Tibial nerve (tissue), 4 donors: ENCODE results near the gene B4GALT2.

Experiments
- EP300 ChIP-seq, 2 donors: sonication (generic); formaldehyde crosslinking; IDR thresholded peaks; one replicate each; pipeline ENCODE4 v1.6.1; 2017; ENCODE audit warnings: antibody characterized with exemption in 2 of 2, mild to moderate bottlenecking in 1 of 2
- TF ChIP-seq, protein P1 (sequence below), 5 experiments: fragments of 200-600 bp in 3 of 5; fragments of 450-650 bp in 2 of 5; sonication (generic) in 3 of 5; IDR thresholded peaks; one replicate each; pipeline ENCODE4 v1.5.1; 2016 to 2019; ENCODE audit warnings: antibody characterized with exemption in 5 of 5, mild to moderate bottlenecking in 3 of 5, moderate library complexity in 2 of 5

DNA sequence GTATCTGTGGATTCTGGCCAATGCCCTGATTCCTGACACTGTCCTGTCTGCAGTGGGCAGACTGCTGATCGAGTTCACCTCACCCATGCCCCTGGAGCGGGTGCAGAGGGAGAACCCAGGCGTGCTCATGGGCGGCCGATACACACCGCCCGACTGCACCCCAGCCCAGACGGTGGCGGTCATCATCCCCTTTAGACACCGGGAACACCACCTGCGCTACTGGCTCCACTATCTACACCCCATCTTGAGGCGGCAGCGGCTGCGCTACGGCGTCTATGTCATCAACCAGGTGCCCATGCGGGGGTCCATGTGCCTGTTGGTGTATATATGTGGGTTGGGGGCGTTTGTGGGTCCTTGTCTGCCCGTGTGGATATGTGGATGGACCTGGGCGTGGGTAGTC, 2.6 kb downstream of the B4GALT2 start:
- no peak for TF ChIP-seq EP300 (IDR thresholded peaks at IDR 0.05)
- TF ChIP-seq, protein P1, sequence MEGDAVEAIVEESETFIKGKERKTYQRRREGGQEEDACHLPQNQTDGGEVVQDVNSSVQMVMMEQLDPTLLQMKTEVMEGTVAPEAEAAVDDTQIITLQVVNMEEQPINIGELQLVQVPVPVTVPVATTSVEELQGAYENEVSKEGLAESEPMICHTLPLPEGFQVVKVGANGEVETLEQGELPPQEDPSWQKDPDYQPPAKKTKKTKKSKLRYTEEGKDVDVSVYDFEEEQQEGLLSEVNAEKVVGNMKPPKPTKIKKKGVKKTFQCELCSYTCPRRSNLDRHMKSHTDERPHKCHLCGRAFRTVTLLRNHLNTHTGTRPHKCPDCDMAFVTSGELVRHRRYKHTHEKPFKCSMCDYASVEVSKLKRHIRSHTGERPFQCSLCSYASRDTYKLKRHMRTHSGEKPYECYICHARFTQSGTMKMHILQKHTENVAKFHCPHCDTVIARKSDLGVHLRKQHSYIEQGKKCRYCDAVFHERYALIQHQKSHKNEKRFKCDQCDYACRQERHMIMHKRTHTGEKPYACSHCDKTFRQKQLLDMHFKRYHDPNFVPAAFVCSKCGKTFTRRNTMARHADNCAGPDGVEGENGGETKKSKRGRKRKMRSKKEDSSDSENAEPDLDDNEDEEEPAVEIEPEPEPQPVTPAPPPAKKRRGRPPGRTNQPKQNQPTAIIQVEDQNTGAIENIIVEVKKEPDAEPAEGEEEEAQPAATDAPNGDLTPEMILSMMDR (IDR thresholded peaks at IDR 0.05): no peak
